Fibroblast of lung (primary cell): ENCODE results near the gene CTSO. TPM values are rescaled to one million over a fixed set of nuclear protein-coding genes. Genes with fewer than 3 reads are reported as not detected.

Source experiments
- DNase-seq, 2 donors: peaks; one replicate each; pipeline versions ENCODE4 v3.0.0 to v3.0.0-alpha.2; 2010; ENCODE audit warnings: low read depth in 2 of 2
- H2AFZ ChIP-seq: 2 replicates; pipeline ENCODE4 v1.5.1; 2012; ENCODE audit warnings: low read length, control low read depth, inconsistent platforms
- H3K27ac ChIP-seq: 2 replicates; pipeline ENCODE4 v1.5.1; 2011; ENCODE audit warnings: low read length, control low read depth; ENCODE audit not compliant: insufficient read depth
- H3K27me3 ChIP-seq: 2 replicates; pipeline ENCODE4 v1.5.1; 2011; ENCODE audit warnings: mild to moderate bottlenecking, low read length; ENCODE audit not compliant: control insufficient read depth, insufficient read depth
- H3K36me3 ChIP-seq: 2 replicates; pipeline ENCODE4 v1.5.1; 2011; ENCODE audit warnings: low read length; ENCODE audit not compliant: control insufficient read depth, insufficient read depth
- H3K4me1 ChIP-seq: 2 replicates; pipeline ENCODE4 v1.5.1; 2011; ENCODE audit warnings: low read length; ENCODE audit not compliant: control insufficient read depth, insufficient read depth; ENCODE audit errors: extremely low read depth
- H3K4me2 ChIP-seq: 2 replicates; pipeline ENCODE4 v1.5.1; 2011; ENCODE audit warnings: low read length, control low read depth; ENCODE audit not compliant: insufficient read depth; ENCODE audit errors: extremely low read depth
- H3K4me3 ChIP-seq, 4 experiments: fragments of 200-600 bp in 1 of 4; sonication (generic) in 1 of 4; replicated peaks in 1 of 4; 2 replicates each; pipeline ENCODE4 v1.5.1; 2011 to 2016; ENCODE audit warnings: low read length in 4 of 4, low read depth in 3 of 4, mild to moderate bottlenecking in 3 of 4, control low read depth in 2 of 4, inconsistent platforms in 1 of 4, mixed read lengths in 1 of 4; ENCODE audit not compliant: insufficient read depth in 1 of 4; ENCODE audit errors: control extremely low read depth in 1 of 4
- H3K79me2 ChIP-seq: 2 replicates; pipeline ENCODE4 v1.5.1; 2012; ENCODE audit warnings: mild to moderate bottlenecking, low read length, inconsistent platforms; ENCODE audit not compliant: control insufficient read depth, insufficient read depth
- H3K9ac ChIP-seq: 2 replicates; pipeline ENCODE4 v1.5.1; 2011; ENCODE audit warnings: mild to moderate bottlenecking, low read length, control low read depth; ENCODE audit not compliant: insufficient read depth
- H3K9me3 ChIP-seq: 2 replicates; pipeline ENCODE4 v1.5.1; 2012; ENCODE audit warnings: low read depth, low read length; ENCODE audit not compliant: control insufficient read depth, insufficient read depth
- H4K20me1 ChIP-seq: 2 replicates; pipeline ENCODE4 v1.5.1; 2011; ENCODE audit warnings: low read length; ENCODE audit not compliant: control insufficient read depth, insufficient read depth; ENCODE audit errors: extremely low read depth
- EZH2 ChIP-seq: IDR thresholded peaks from 2 replicates; pipeline ENCODE4 v1.5.1; 2012; ENCODE audit warnings: low read length, control low read depth, mild to moderate bottlenecking; ENCODE audit errors: missing control alignments
- polyA plus RNA-seq, 2 donors: library from polyadenylated mRNA; depleted of rRNA in 1 of 2; stranded (reverse) in 1 of 2; unstranded in 1 of 2; fragments of >200 nt; gene quantifications; 2 replicates each; pipeline ENCODE4 v1.2.1, GENCODE V29; 2011 to 2012; ENCODE audit warnings: missing spikeins in 1 of 2
- total RNA-seq: library from RNA; depleted of rRNA; stranded (reverse); fragments of >200 nt; gene quantifications from 2 replicates; pipeline ENCODE4 v1.2.1, GENCODE V29; 2014
- TF ChIP-seq, protein P1 (sequence below), 2 donors: IDR thresholded peaks in 1 of 2; conservative IDR thresholded peaks in 1 of 2; 1 replicate in 1 of 2; 2 replicates in 1 of 2; pipeline ENCODE4 v1.5.1; 2011 to 2012; ENCODE audit warnings: low read length in 2 of 2, control low read depth in 1 of 2, inconsistent platforms in 1 of 2, low read depth in 1 of 2, mild to moderate bottlenecking in 1 of 2

The CTSO gene
- total and polyA plus RNA-seq, 2 donors (not counting 1 experiment from before 2014, with no cell fraction given): 23.6 to 47.3 TPM

DNA sequence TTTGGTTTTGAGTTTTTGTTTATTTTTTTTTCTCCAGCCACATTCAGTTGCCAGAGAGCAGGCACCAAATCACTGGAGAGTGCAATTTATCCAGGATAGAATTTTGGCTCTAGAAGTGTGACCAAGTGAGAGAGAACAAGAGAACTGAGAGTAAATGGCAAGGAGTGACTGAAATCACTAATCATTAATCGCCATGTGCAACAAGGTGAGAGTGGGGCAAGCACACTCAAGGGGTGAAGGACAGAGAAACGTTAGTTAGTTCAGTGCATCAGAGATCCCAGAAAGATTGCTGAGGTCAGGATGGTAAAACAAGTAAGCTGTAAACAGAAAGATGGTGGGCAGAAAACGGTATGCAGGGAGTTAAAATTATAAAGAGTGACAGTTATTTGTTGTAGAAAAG lies 69.8 kb downstream of the CTSO start:
- Histone ChIP-seq H3K4me3 (no peak overlapping the region), H3K36me3 (no peaks in the 10 kb centered on the region), H3K9ac (no peak overlapping the region), H3K27me3 (no peaks in the 10 kb centered on the region), H4K20me1 (no peaks in the 10 kb centered on the region), H3K4me1 (no peaks in the 10 kb centered on the region), H3K27ac (no peak overlapping the region), H3K4me2 (no peak overlapping the region), H3K79me2 (no peaks in the 10 kb centered on the region), H2AFZ (no peak overlapping the region), H3K9me3 (no peaks in the 10 kb centered on the region)
- DNase-seq: no peak
- TF ChIP-seq, protein P1, sequence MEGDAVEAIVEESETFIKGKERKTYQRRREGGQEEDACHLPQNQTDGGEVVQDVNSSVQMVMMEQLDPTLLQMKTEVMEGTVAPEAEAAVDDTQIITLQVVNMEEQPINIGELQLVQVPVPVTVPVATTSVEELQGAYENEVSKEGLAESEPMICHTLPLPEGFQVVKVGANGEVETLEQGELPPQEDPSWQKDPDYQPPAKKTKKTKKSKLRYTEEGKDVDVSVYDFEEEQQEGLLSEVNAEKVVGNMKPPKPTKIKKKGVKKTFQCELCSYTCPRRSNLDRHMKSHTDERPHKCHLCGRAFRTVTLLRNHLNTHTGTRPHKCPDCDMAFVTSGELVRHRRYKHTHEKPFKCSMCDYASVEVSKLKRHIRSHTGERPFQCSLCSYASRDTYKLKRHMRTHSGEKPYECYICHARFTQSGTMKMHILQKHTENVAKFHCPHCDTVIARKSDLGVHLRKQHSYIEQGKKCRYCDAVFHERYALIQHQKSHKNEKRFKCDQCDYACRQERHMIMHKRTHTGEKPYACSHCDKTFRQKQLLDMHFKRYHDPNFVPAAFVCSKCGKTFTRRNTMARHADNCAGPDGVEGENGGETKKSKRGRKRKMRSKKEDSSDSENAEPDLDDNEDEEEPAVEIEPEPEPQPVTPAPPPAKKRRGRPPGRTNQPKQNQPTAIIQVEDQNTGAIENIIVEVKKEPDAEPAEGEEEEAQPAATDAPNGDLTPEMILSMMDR (conservative IDR thresholded peaks at IDR 0.05 in 1 of 2, IDR thresholded peaks at IDR 0.05 in 1 of 2; ENCODE audit: low read depth in 1 of 2, low read length in 2 of 2): no peak
- TF ChIP-seq EZH2: no peak

DNA sequence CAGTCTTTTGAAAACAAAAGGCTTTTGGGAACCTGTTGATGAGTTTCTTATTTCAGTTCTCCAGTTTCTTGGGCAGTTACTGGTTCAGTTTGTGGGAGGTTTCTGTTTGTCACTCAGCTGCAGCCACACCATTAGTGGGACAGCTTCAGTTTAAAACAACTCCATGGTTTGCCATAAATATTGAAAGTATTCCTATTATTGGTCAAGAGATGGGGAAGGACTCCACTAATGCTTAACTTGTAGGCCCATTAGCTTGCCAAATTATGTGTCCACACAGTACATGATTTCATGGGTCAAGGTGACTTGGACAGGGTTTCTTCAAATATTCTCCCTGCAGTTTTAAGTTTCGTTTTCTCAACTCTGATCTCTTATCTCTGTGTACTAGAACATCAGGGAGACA lies 72.1 kb downstream of the CTSO start:
- Histone ChIP-seq H4K20me1 (no peaks in the 10 kb centered on the region), H3K4me3 (no peak overlapping the region), H3K27ac (no peak overlapping the region), H3K36me3 (no peaks in the 10 kb centered on the region), H2AFZ (no peak overlapping the region), H3K4me2 (no peak overlapping the region), H3K9me3 (no peaks in the 10 kb centered on the region), H3K27me3 (no peaks in the 10 kb centered on the region), H3K79me2 (no peaks in the 10 kb centered on the region), H3K4me1 (no peaks in the 10 kb centered on the region), H3K9ac (no peak overlapping the region)
- no peak for TF ChIP-seq EZH2
- TF ChIP-seq, protein P1 (conservative IDR thresholded peaks at IDR 0.05 in 1 of 2, IDR thresholded peaks at IDR 0.05 in 1 of 2; ENCODE audit: low read depth in 1 of 2, low read length in 2 of 2): no peak
- DNase-seq: no peak

DNA sequence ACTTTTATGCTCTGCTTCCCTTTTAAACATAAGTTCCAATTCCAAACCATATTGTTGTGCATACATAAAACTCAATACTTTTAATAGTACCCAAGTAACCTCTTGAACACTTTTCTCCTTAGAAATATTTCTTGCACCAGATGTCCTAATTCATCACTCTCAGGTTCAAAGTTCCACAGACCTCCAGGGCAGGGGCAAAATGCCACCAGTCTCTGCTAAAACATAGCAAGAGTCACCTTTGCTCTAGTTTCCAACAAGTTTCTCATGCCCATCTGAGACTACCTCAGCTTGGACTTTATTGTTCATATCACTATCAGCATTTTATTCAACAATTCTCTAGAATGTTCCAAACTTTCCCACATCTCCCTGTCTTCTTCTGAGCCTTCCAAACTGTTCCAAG lies 73.9 kb downstream of the CTSO start:
- Histone ChIP-seq H3K9me3 (no peaks in the 10 kb centered on the region), H3K4me2 (no peak overlapping the region), H2AFZ (no peak overlapping the region)

More for the DNA sequence above, 73.9 kb downstream of the CTSO start:
- DNase-seq: no peak
- Histone ChIP-seq H4K20me1 (no peaks in the 10 kb centered on the region), H3K4me3 (no peak overlapping the region), H3K9ac (no peak overlapping the region), H3K27ac (no peak overlapping the region), H3K36me3 (no peaks in the 10 kb centered on the region), H3K4me1 (no peaks in the 10 kb centered on the region), H3K79me2 (no peaks in the 10 kb centered on the region), H3K27me3 (no peaks in the 10 kb centered on the region)
- TF ChIP-seq, protein P1 (conservative IDR thresholded peaks at IDR 0.05 in 1 of 2, IDR thresholded peaks at IDR 0.05 in 1 of 2; ENCODE audit: low read depth in 1 of 2, low read length in 2 of 2): no peak
- no peak for TF ChIP-seq EZH2
